Rectal smooth muscle tissue (tissue), 1 donor: ENCODE data around the gene ST6GALNAC5.
"Not testable (repeated sequence)": the region's sequence is repeated elsewhere in the genome, so short reads cannot be mapped to it uniquely, and the experiment has no call there.

Source experiments
- H3K27ac ChIP-seq: one replicate; pipeline ENCODE4 v1.7.0; 2013; ENCODE audit warnings: low read depth, low read length, inconsistent platforms
- H3K27me3 ChIP-seq: one replicate; pipeline ENCODE4 v1.7.0; 2013; ENCODE audit warnings: low read length; ENCODE audit not compliant: control insufficient read depth, insufficient read depth
- H3K36me3 ChIP-seq: one replicate; pipeline ENCODE4 v1.7.0; 2013; ENCODE audit warnings: low read length; ENCODE audit not compliant: control insufficient read depth, insufficient read depth
- H3K4me1 ChIP-seq: one replicate; pipeline ENCODE4 v1.7.0; 2013; ENCODE audit warnings: low read length; ENCODE audit not compliant: control insufficient read depth, insufficient read depth
- H3K4me3 ChIP-seq: one replicate; pipeline ENCODE4 v1.7.0; 2013; ENCODE audit warnings: low read length
- H3K9ac ChIP-seq: one replicate; pipeline ENCODE4 v1.7.0; 2013; ENCODE audit warnings: low read length

The ST6GALNAC5 gene

GRCh38 chr1:76949503-76949902, 82.2 kb downstream of the ST6GALNAC5 start:
- no peaks in the 10 kb centered on the region for H3K36me3 ChIP-seq
- no peak overlapping the region for H3K9ac ChIP-seq
- no peaks in the 10 kb centered on the region for H3K27me3 ChIP-seq
- H3K4me3 ChIP-seq: no peak overlapping the region
- H3K27ac ChIP-seq: no peak overlapping the region
- no peaks in the 10 kb centered on the region for H3K4me1 ChIP-seq

GRCh38 chr1:76950306-76950705, 83.0 kb downstream of the ST6GALNAC5 start:
- Histone ChIP-seq H3K4me3 (no peak overlapping the region), H3K4me1 (no peaks in the 10 kb centered on the region), H3K27me3 (no peaks in the 10 kb centered on the region), H3K27ac (no peak overlapping the region), H3K36me3 (no peaks in the 10 kb centered on the region), H3K9ac (no peak overlapping the region)

GRCh38 chr1:76951153-76951552, 83.9 kb downstream of the ST6GALNAC5 start:
- Histone ChIP-seq H3K4me3 (no peak overlapping the region), H3K27ac (no peak overlapping the region), H3K4me1 (no peaks in the 10 kb centered on the region), H3K9ac (no peak overlapping the region), H3K27me3 (no peaks in the 10 kb centered on the region), H3K36me3 (no peaks in the 10 kb centered on the region)

GRCh38 chr1:76955652-76956051, 88.4 kb downstream of the ST6GALNAC5 start:
- H3K27ac ChIP-seq: no peak overlapping the region
- H3K27me3 ChIP-seq: no peaks in the 10 kb centered on the region
- H3K9ac ChIP-seq: no peak overlapping the region
- H3K36me3 ChIP-seq: no peaks in the 10 kb centered on the region
- no peak overlapping the region for H3K4me3 ChIP-seq
- H3K4me1 ChIP-seq: no peaks in the 10 kb centered on the region

- no peak overlapping the region for H3K9ac ChIP-seq
- peaks cover 2% of the 10 kb centered on the region for H3K36me3 ChIP-seq
- H3K27me3 ChIP-seq: no peaks in the 10 kb centered on the region
- no peak overlapping the region for H3K4me3 ChIP-seq
- H3K4me1 ChIP-seq: no peaks in the 10 kb centered on the region
- no peak overlapping the region for H3K27ac ChIP-seq
Measured at GRCh38 chr1:76957961-76958360, 90.7 kb downstream of the ST6GALNAC5 start.

GRCh38 chr1:76958828-76959227, 91.5 kb downstream of the ST6GALNAC5 start:
- no peak overlapping the region for H3K4me3 ChIP-seq
- H3K9ac ChIP-seq: no peak overlapping the region
- no peaks in the 10 kb centered on the region for H3K27me3 ChIP-seq
- H3K36me3 ChIP-seq: peaks cover 2% of the 10 kb centered on the region
- no peak overlapping the region for H3K27ac ChIP-seq
- no peaks in the 10 kb centered on the region for H3K4me1 ChIP-seq

GRCh38 chr1:76959556-76959955, 92.3 kb downstream of the ST6GALNAC5 start:
- H3K27ac ChIP-seq: no peak overlapping the region
- H3K4me3 ChIP-seq: no peak overlapping the region
- peaks cover 2% of the 10 kb centered on the region for H3K36me3 ChIP-seq
- H3K27me3 ChIP-seq: no peaks in the 10 kb centered on the region
- no peaks in the 10 kb centered on the region for H3K4me1 ChIP-seq
- no peak overlapping the region for H3K9ac ChIP-seq

- no peak overlapping the region for H3K9ac ChIP-seq
- H3K27me3 ChIP-seq: no peaks in the 10 kb centered on the region
- H3K4me3 ChIP-seq: no peak overlapping the region
Measured at GRCh38 chr1:76961181-76961819, 94.0 kb downstream of the ST6GALNAC5 start.

GRCh38 chr1:76961820-76962207, 94.5 kb downstream of the ST6GALNAC5 start:
- H3K27ac ChIP-seq: no peak overlapping the region
- H3K36me3 ChIP-seq: peaks cover 2% of the 10 kb centered on the region
- H3K4me3 ChIP-seq: no peak overlapping the region
- no peak overlapping the region for H3K9ac ChIP-seq
- no peaks in the 10 kb centered on the region for H3K4me1 ChIP-seq
- no peaks in the 10 kb centered on the region for H3K27me3 ChIP-seq

More at GRCh38 chr1:76961181-76961819, 94.0 kb downstream of the ST6GALNAC5 start:
- peaks cover 2% of the 10 kb centered on the region for H3K36me3 ChIP-seq
- H3K27ac ChIP-seq: no peak overlapping the region
- no peaks in the 10 kb centered on the region for H3K4me1 ChIP-seq

- H3K9ac ChIP-seq, H3K36me3 ChIP-seq, H3K4me1 ChIP-seq, H3K27ac ChIP-seq, H3K27me3 ChIP-seq, H3K4me3 ChIP-seq: not testable (repeated sequence)
Measured at GRCh38 chr1:76981267-76981666, 114.0 kb downstream of the ST6GALNAC5 start.

GRCh38 chr1:76989976-76990375, 122.7 kb downstream of the ST6GALNAC5 start:
- no peak overlapping the region for H3K9ac ChIP-seq
- H3K4me3 ChIP-seq: no peak overlapping the region
- H3K4me1 ChIP-seq: no peaks in the 10 kb centered on the region
- no peaks in the 10 kb centered on the region for H3K36me3 ChIP-seq
- H3K27ac ChIP-seq: no peak overlapping the region
- no peaks in the 10 kb centered on the region for H3K27me3 ChIP-seq

GRCh38 chr1:76993036-76993435, 125.8 kb downstream of the ST6GALNAC5 start:
- Histone ChIP-seq H3K36me3 (no peaks in the 10 kb centered on the region), H3K4me3 (no peak overlapping the region), H3K9ac (no peak overlapping the region), H3K4me1 (no peaks in the 10 kb centered on the region), H3K27me3 (no peaks in the 10 kb centered on the region), H3K27ac (no peak overlapping the region)

- Histone ChIP-seq H3K27ac (no peak overlapping the region), H3K36me3 (no peaks in the 10 kb centered on the region), H3K9ac (no peak overlapping the region), H3K4me1 (no peaks in the 10 kb centered on the region), H3K27me3 (no peaks in the 10 kb centered on the region), H3K4me3 (no peak overlapping the region)
Measured at GRCh38 chr1:76998582-76999223, 131.4 kb downstream of the ST6GALNAC5 start.
